SK-N-SH (cell line): ENCODE data around the gene CD36.

Source experiments
- ELF1 ChIP-seq: IDR thresholded peaks from 2 replicates; pipeline ENCODE4 v1.4.0; 2012
- GATA2 ChIP-seq: sonication (generic); formaldehyde crosslinking; IDR thresholded peaks from 2 replicates; pipeline ENCODE4 v1.5.0; 2020; ENCODE audit warnings: mild to moderate bottlenecking, missing genetic modification reagents
- JUND ChIP-seq: IDR thresholded peaks from 2 replicates; pipeline ENCODE4 v1.4.0; 2012
- MXI1 ChIP-seq: IDR thresholded peaks from 2 replicates; pipeline ENCODE4 v1.6.1; 2012; ENCODE audit warnings: mild to moderate bottlenecking, low read depth, low read length, improper control_type of control experiment
- POLR2AphosphoS5 ChIP-seq: IDR thresholded peaks from 2 replicates; pipeline ENCODE4 v1.6.1; 2012; ENCODE audit warnings: low read depth, low read length
- RAD21 ChIP-seq: IDR thresholded peaks from 2 replicates; pipeline ENCODE4 v1.6.1; 2012; ENCODE audit warnings: mild to moderate bottlenecking, low read length
- REST ChIP-seq: IDR thresholded peaks from 2 replicates; pipeline ENCODE4 v1.6.1; 2012; ENCODE audit warnings: mild to moderate bottlenecking, low read depth, low read length, moderate library complexity
- RFX5 ChIP-seq: IDR thresholded peaks from 2 replicates; pipeline ENCODE4 v1.6.1; 2012; ENCODE audit warnings: mild to moderate bottlenecking, improper control_type of control experiment, low read length
- SMC3 ChIP-seq: IDR thresholded peaks from 2 replicates; pipeline ENCODE4 v1.6.1; 2012; ENCODE audit warnings: low read depth, low read length, improper control_type of control experiment
- TCF12 ChIP-seq: IDR thresholded peaks from 2 replicates; pipeline ENCODE4 v1.4.0; 2012
- TF ChIP-seq, protein P1 (sequence below): IDR thresholded peaks from 2 replicates; pipeline ENCODE4; 2012
- TF ChIP-seq, protein P2 (sequence below): fragments of 200-600 bp; sonication (generic); IDR thresholded peaks from 2 replicates; pipeline ENCODE4 v1.6.1; 2017; ENCODE audit warnings: antibody characterized with exemption, mild to moderate bottlenecking, moderate library complexity
- TF ChIP-seq, protein P3 (sequence below): IDR thresholded peaks from 2 replicates; pipeline ENCODE4 v1.4.0; 2012; ENCODE audit warnings: low read depth, borderline replicate concordance

GRCh38 chr7:80651471-80651870 is 13.0 kb downstream of the CD36 start:
- no peak for TF ChIP-seq ELF1
- TF ChIP-seq, protein P1, sequence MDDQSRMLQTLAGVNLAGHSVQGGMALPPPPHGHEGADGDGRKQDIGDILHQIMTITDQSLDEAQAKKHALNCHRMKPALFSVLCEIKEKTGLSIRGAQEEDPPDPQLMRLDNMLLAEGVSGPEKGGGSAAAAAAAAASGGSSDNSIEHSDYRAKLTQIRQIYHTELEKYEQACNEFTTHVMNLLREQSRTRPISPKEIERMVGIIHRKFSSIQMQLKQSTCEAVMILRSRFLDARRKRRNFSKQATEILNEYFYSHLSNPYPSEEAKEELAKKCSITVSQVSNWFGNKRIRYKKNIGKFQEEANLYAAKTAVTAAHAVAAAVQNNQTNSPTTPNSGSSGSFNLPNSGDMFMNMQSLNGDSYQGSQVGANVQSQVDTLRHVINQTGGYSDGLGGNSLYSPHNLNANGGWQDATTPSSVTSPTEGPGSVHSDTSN: no peak
- TF ChIP-seq, protein P2, sequence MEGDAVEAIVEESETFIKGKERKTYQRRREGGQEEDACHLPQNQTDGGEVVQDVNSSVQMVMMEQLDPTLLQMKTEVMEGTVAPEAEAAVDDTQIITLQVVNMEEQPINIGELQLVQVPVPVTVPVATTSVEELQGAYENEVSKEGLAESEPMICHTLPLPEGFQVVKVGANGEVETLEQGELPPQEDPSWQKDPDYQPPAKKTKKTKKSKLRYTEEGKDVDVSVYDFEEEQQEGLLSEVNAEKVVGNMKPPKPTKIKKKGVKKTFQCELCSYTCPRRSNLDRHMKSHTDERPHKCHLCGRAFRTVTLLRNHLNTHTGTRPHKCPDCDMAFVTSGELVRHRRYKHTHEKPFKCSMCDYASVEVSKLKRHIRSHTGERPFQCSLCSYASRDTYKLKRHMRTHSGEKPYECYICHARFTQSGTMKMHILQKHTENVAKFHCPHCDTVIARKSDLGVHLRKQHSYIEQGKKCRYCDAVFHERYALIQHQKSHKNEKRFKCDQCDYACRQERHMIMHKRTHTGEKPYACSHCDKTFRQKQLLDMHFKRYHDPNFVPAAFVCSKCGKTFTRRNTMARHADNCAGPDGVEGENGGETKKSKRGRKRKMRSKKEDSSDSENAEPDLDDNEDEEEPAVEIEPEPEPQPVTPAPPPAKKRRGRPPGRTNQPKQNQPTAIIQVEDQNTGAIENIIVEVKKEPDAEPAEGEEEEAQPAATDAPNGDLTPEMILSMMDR: no peak
- TF ChIP-seq, protein P3, sequence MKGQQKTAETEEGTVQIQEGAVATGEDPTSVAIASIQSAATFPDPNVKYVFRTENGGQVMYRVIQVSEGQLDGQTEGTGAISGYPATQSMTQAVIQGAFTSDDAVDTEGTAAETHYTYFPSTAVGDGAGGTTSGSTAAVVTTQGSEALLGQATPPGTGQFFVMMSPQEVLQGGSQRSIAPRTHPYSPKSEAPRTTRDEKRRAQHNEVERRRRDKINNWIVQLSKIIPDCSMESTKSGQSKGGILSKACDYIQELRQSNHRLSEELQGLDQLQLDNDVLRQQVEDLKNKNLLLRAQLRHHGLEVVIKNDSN: no peak
- no peak for TF ChIP-seq RAD21
- TF ChIP-seq POLR2AphosphoS5: no peak
- TF ChIP-seq GATA2 (CRISPR knock-in tag): no peak
- no peak for TF ChIP-seq JUND
- TF ChIP-seq SMC3: no peak
- TF ChIP-seq REST: no peak
- no peak for TF ChIP-seq TCF12
- no peak for TF ChIP-seq MXI1
- TF ChIP-seq RFX5: no peak
